GM23338 (cell line): ENCODE results near the gene FKRP. TPM values are rescaled to one million over a fixed set of nuclear protein-coding genes. Genes with fewer than 3 reads are reported as not detected.

Source experiments
- ATAC-seq: fragments of 200-7000 bp; cut with Tn5 transposase; 3 replicates; pipeline ENCODE4 v1.9.1; 2020
- DNase-seq: peaks from one replicate; pipeline ENCODE4 v3.0.0-alpha.2; 2015; ENCODE audit warnings: low spot score
- H2AFZ ChIP-seq: fragments of 200-600 bp; sonication (generic); 2 replicates; pipeline ENCODE4 v1.8.0; 2016; ENCODE audit warnings: antibody characterized with exemption, mild to moderate bottlenecking, moderate library complexity
- H3F3A ChIP-seq: fragments of 200-600 bp; sonication (generic); replicated peaks from 2 replicates; pipeline ENCODE4 v1.8.0; 2017; ENCODE audit warnings: antibody characterized with exemption, mixed run types, low read depth
- H3K27ac ChIP-seq: fragments of 200-600 bp; sonication (generic); 2 replicates; pipeline ENCODE4 v1.6.1; 2016; ENCODE audit warnings: low read depth
- H3K27me3 ChIP-seq: fragments of 200-600 bp; sonication (generic); 2 replicates; pipeline ENCODE4 v1.8.0; 2016; ENCODE audit warnings: mild to moderate bottlenecking, mixed run types, moderate library complexity; ENCODE audit not compliant: insufficient read depth
- H3K36me3 ChIP-seq: fragments of 200-600 bp; sonication (generic); 2 replicates; pipeline ENCODE4 v1.8.0; 2016; ENCODE audit warnings: mild to moderate bottlenecking; ENCODE audit not compliant: insufficient read depth
- H3K4me1 ChIP-seq: fragments of 200-600 bp; sonication (generic); 2 replicates; pipeline ENCODE4 v1.8.0; 2016; ENCODE audit warnings: mild to moderate bottlenecking, moderate library complexity; ENCODE audit not compliant: insufficient read depth
- H3K4me2 ChIP-seq: fragments of 200-600 bp; sonication (generic); 2 replicates; pipeline ENCODE4 v1.7.1; 2017; ENCODE audit warnings: mixed run types
- H3K4me3 ChIP-seq: fragments of 200-600 bp; sonication (generic); 2 replicates; pipeline ENCODE4 v1.6.1; 2016; ENCODE audit warnings: mixed run types
- H3K79me2 ChIP-seq: fragments of 200-600 bp; sonication (generic); replicated peaks from 2 replicates; pipeline ENCODE4 v1.8.0; 2017; ENCODE audit warnings: mild to moderate bottlenecking; ENCODE audit not compliant: insufficient read depth
- H3K9me2 ChIP-seq: fragments of 200-600 bp; sonication (generic); 2 replicates; pipeline ENCODE4 v1.8.0; 2017; ENCODE audit not compliant: insufficient read depth
- H4K20me1 ChIP-seq: fragments of 200-600 bp; sonication (generic); replicated peaks from 2 replicates; pipeline ENCODE4 v1.8.0; 2017; ENCODE audit warnings: mild to moderate bottlenecking; ENCODE audit not compliant: insufficient read depth
- H3K27ac Mint-ChIP-seq: 2 replicates; pipeline ENCODE4 v1.8.0; 2020; ENCODE audit warnings: inconsistent platforms, mild to moderate bottlenecking, moderate library complexity, mixed read lengths
- H3K27me3 Mint-ChIP-seq: 3 replicates; pipeline ENCODE4 v1.8.0; 2022; ENCODE audit warnings: low read depth, mild to moderate bottlenecking, moderate library complexity, mixed read lengths, inconsistent platforms; ENCODE audit not compliant: insufficient read depth, poor library complexity
- H3K36me3 Mint-ChIP-seq: 3 replicates; pipeline ENCODE4 v1.8.0; 2021; ENCODE audit warnings: low read depth, mild to moderate bottlenecking, inconsistent platforms, moderate library complexity, mixed read lengths
- H3K4me1 Mint-ChIP-seq: 3 replicates; pipeline ENCODE4 v1.8.0; 2020; ENCODE audit warnings: mild to moderate bottlenecking, inconsistent platforms, mixed read lengths
- H3K4me3 Mint-ChIP-seq: 3 replicates; pipeline ENCODE4 v1.8.0; 2021; ENCODE audit warnings: moderate library complexity, mild to moderate bottlenecking, inconsistent platforms, mixed read lengths
- H3K9me3 Mint-ChIP-seq: 3 replicates; pipeline ENCODE4 v1.8.0; 2020; ENCODE audit warnings: moderate library complexity, mild to moderate bottlenecking, inconsistent platforms, mixed read lengths
- CREB1 ChIP-seq: fragments of 250-450 bp; sonication (Bioruptor Pico); IDR thresholded peaks from 2 replicates; pipeline ENCODE4 v1.5.0; 2020; ENCODE audit warnings: low read depth, mild to moderate bottlenecking, moderate library complexity
- CTCF ChIP-seq, 2 experiments: fragments of 200-600 bp in 1 of 2; sonication (generic) in 1 of 2; conservative IDR thresholded peaks; 2 replicates each; pipeline versions ENCODE4 v1.5.1 to v1.6.1; 2016 to 2017; ENCODE audit warnings: antibody characterized with exemption in 2 of 2, low read depth in 2 of 2, mild to moderate bottlenecking in 2 of 2, moderate library complexity in 1 of 2
- ETS1 ChIP-seq: IDR thresholded peaks from 2 replicates; pipeline ENCODE4 v1.6.1; 2016; ENCODE audit warnings: antibody characterized with exemption
- EZH2 ChIP-seq: fragments of 200-600 bp; sonication (generic); IDR thresholded peaks from one replicate; pipeline ENCODE4 v1.8.0; 2017; ENCODE audit warnings: antibody characterized with exemption, mild to moderate bottlenecking, low read depth; ENCODE audit not compliant: unreplicated experiment
- EZH2phosphoT487 ChIP-seq: fragments of 200-600 bp; sonication (generic); IDR thresholded peaks from one replicate; pipeline ENCODE4 v1.8.1; 2018; ENCODE audit warnings: antibody characterized with exemption; ENCODE audit not compliant: unreplicated experiment
- JUNB ChIP-seq: IDR thresholded peaks from one replicate; pipeline ENCODE4 v1.6.1; 2016; ENCODE audit warnings: antibody characterized with exemption; ENCODE audit not compliant: unreplicated experiment
- NANOG ChIP-seq: IDR thresholded peaks from 2 replicates; pipeline ENCODE4 v1.6.1; 2016; ENCODE audit warnings: antibody characterized with exemption, borderline replicate concordance
- POLR2AphosphoS5 ChIP-seq: IDR thresholded peaks from 2 replicates; pipeline ENCODE4 v1.6.1; 2016; ENCODE audit warnings: antibody characterized with exemption, low read depth
- REST ChIP-seq: IDR thresholded peaks from one replicate; pipeline ENCODE4 v1.6.1; 2018; ENCODE audit warnings: antibody characterized with exemption; ENCODE audit not compliant: unreplicated experiment
- STAT1 ChIP-seq: IDR thresholded peaks from one replicate; pipeline ENCODE4 v1.6.1; 2016; ENCODE audit warnings: antibody characterized with exemption; ENCODE audit not compliant: unreplicated experiment
- ZNF114 ChIP-seq: fragments of 250-450 bp; sonication (Bioruptor Pico); IDR thresholded peaks from 2 replicates; pipeline ENCODE4 v1.5.0; 2020; ENCODE audit warnings: mild to moderate bottlenecking, moderate library complexity
- ZNF331 ChIP-seq: fragments of 250-450 bp; sonication (Bioruptor Pico); IDR thresholded peaks from 2 replicates; pipeline ENCODE4 v1.5.0; 2020; ENCODE audit warnings: low read depth, mild to moderate bottlenecking, moderate library complexity
- polyA plus RNA-seq: library from polyadenylated mRNA; unstranded; fragments of >200 nt; fragmentation: Nextera tagmentation; extraction: Ambion mirVana; gene quantifications from 2 replicates; pipeline ENCODE4 v1.2.1, GENCODE V29; 2016
- total RNA-seq: library from RNA; depleted of rRNA; stranded (reverse); fragments of >200 nt; shearing (Covaris generic); gene quantifications from 2 replicates; pipeline ENCODE4 v1.2.3, GENCODE V29; 2014

Gene FKRP
- total and polyA plus RNA-seq, 2 experiments from 2014 or later: 11.5 to 31.9 TPM

GRCh38 chr19:46722004-46722380, 23.9 kb upstream of the FKRP start:
- no peak overlapping the region for H3K4me2 ChIP-seq
- H2AFZ ChIP-seq: no peak overlapping the region
- Mint-ChIP-seq H3K9me3 (peaks cover 3% of the 10 kb centered on the region; the same call in 1 of the 3 replicates), H3K27me3 (peaks cover 14% of the 10 kb centered on the region), H3K27ac (peak overlapping the region; percentile 21; the same call in 1 of the 2 replicates), H3K4me1 (peaks cover 28% of the 10 kb centered on the region), H3K36me3 (peaks cover 60% of the 10 kb centered on the region), H3K4me3 (no peak overlapping the region; the same call in 2 of the 3 replicates)
- peaks cover 8% of the 10 kb centered on the region; the same call in 1 of the 2 replicates for H3K4me1 ChIP-seq
- ATAC-seq: no peak
- no peak overlapping the region for H3K4me3 ChIP-seq
- TF ChIP-seq NANOG (no peak), ZNF331 (CRISPR knock-in tag) (no peak), JUNB (no peak), ETS1 (no peak), REST (no peak), ZNF114 (CRISPR knock-in tag) (no peak), EZH2 (no peak), STAT1 (no peak), EZH2phosphoT487 (no peak), POLR2AphosphoS5 (no peak), CREB1 (CRISPR knock-in tag) (no peak), CTCF (conservative IDR thresholded peaks at IDR 0.05; ENCODE audit: low read depth in 2 of 2) (no peak; a peak in 1 of 4 replicates)
- no peak overlapping the region for H3K27ac ChIP-seq
- peaks cover 2% of the 10 kb centered on the region for H4K20me1 ChIP-seq
- H3K36me3 ChIP-seq: peaks cover 9% of the 10 kb centered on the region; the same call in 1 of the 2 replicates
- no peaks in the 10 kb centered on the region for H3K27me3 ChIP-seq
- DNase-seq: no peak
- H3F3A ChIP-seq: peaks cover 14% of the 10 kb centered on the region; the same call in 1 of the 2 replicates
- H3K79me2 ChIP-seq: no peaks in the 10 kb centered on the region
- H3K9me2 ChIP-seq: no peaks in the 10 kb centered on the region
